T-helper 2 cell treated with Interferon-gamma antibody and Interleukin-4, amounts not matched to agents 5 μg/mL and 100 μg/mL, for 36 hours (primary cell): Measurements from ENCODE around the gene HMCN2.
"Not testable (repeated sequence)": the region's sequence is repeated elsewhere in the genome, so short reads cannot be mapped to it uniquely, and the experiment has no call there.

ENCODE experiments used
- DNase-seq: peaks from one replicate; pipeline ENCODE4 v3.0.0; 2021; ENCODE audit warnings: low spot score
- H3K27ac Mint-ChIP-seq: one replicate; pipeline ENCODE4 v1.8.0; 2021; ENCODE audit warnings: mild to moderate bottlenecking, mixed read lengths
- H3K27me3 Mint-ChIP-seq: one replicate; pipeline ENCODE4 v1.8.0; 2021; ENCODE audit warnings: low read depth, mixed read lengths
- H3K36me3 Mint-ChIP-seq: one replicate; pipeline ENCODE4 v1.8.0; 2021; ENCODE audit warnings: low read depth, mixed read lengths
- H3K4me1 Mint-ChIP-seq: one replicate; pipeline ENCODE4 v1.8.0; 2021; ENCODE audit warnings: low read depth, mixed read lengths
- H3K4me3 Mint-ChIP-seq: one replicate; pipeline ENCODE4 v1.8.0; 2022; ENCODE audit warnings: mild to moderate bottlenecking, moderate library complexity, mixed read lengths
- H3K9me3 Mint-ChIP-seq: one replicate; pipeline ENCODE4 v1.8.0; 2021; ENCODE audit warnings: mixed read lengths

HMCN2 gene

DNA sequence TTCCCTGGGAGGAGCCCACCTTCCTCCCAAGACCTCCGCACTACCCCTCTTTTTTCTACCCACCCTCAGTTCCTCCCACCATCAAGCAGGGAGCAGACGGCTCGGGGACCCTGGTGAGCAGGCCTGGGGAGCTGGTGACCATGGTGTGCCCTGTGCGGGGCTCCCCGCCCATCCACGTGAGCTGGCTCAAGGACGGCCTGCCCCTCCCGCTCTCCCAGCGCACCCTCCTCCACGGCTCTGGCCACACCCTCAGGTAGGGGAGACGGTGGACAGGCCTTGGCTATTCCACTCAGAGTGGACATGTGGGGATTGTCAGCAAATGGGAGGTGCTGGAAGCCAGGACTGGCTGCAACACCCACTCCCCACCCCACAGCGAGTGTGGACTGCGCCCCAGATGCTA, 126.3 kb downstream of the HMCN2 start:
- H3K27ac Mint-ChIP-seq = no peak overlapping the region
- no peak overlapping the region for H3K4me3 Mint-ChIP-seq
- no peaks in the 10 kb centered on the region for H3K4me1 Mint-ChIP-seq
- no peak for DNase-seq
- H3K9me3 Mint-ChIP-seq = no peaks in the 10 kb centered on the region
- H3K27me3 Mint-ChIP-seq = no peaks in the 10 kb centered on the region
- H3K36me3 Mint-ChIP-seq = no peaks in the 10 kb centered on the region

DNA sequence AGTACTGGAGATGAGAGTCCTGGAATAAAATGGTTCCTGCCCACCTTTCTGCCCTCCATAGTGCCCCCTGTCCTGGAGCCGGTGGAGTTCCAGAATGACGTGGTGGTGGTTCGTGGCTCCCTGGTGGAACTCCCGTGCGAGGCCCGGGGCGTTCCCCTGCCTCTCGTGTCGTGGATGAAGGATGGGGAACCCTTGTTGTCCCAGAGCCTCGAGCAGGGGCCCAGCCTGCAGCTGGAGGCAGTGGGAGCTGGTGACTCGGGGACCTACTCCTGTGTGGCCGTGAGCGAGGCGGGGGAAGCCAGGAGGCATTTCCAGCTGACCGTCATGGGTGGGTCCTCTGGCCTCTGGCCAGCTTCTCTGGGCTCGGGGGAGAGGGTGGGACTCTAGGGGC, 128.1 kb downstream of the HMCN2 start:
- H3K4me3 Mint-ChIP-seq = no peak overlapping the region
- no peaks in the 10 kb centered on the region for H3K9me3 Mint-ChIP-seq
- no peak overlapping the region for H3K27ac Mint-ChIP-seq
- H3K36me3 Mint-ChIP-seq = no peaks in the 10 kb centered on the region
- no peaks in the 10 kb centered on the region for H3K27me3 Mint-ChIP-seq
- no peaks in the 10 kb centered on the region for H3K4me1 Mint-ChIP-seq
- no peak for DNase-seq

- H3K27me3 Mint-ChIP-seq = no peaks in the 10 kb centered on the region
- no peaks in the 10 kb centered on the region for H3K36me3 Mint-ChIP-seq
- no peak overlapping the region for H3K27ac Mint-ChIP-seq
- no peaks in the 10 kb centered on the region for H3K4me1 Mint-ChIP-seq
- no peaks in the 10 kb centered on the region for H3K9me3 Mint-ChIP-seq
- no peak overlapping the region for H3K4me3 Mint-ChIP-seq
- DNase-seq = no peak
Observed at GRCh38 chr9:130394320-130394719, 128.8 kb downstream of the HMCN2 start.

- no peaks in the 10 kb centered on the region for H3K9me3 Mint-ChIP-seq
- DNase-seq = no peak
- no peaks in the 10 kb centered on the region for H3K4me1 Mint-ChIP-seq
- no peak overlapping the region for H3K27ac Mint-ChIP-seq
- H3K4me3 Mint-ChIP-seq = no peak overlapping the region
- H3K27me3 Mint-ChIP-seq = no peaks in the 10 kb centered on the region
- H3K36me3 Mint-ChIP-seq = no peaks in the 10 kb centered on the region
Observed at GRCh38 chr9:130394814-130395470, 129.4 kb downstream of the HMCN2 start.

- no peaks in the 10 kb centered on the region for H3K36me3 Mint-ChIP-seq
- DNase-seq = no peak
- H3K4me1 Mint-ChIP-seq = no peaks in the 10 kb centered on the region
- no peaks in the 10 kb centered on the region for H3K27me3 Mint-ChIP-seq
- H3K27ac Mint-ChIP-seq = no peak overlapping the region
- H3K9me3 Mint-ChIP-seq = no peaks in the 10 kb centered on the region
- no peak overlapping the region for H3K4me3 Mint-ChIP-seq
Observed at GRCh38 chr9:130395810-130396435, 130.4 kb downstream of the HMCN2 start.

DNA sequence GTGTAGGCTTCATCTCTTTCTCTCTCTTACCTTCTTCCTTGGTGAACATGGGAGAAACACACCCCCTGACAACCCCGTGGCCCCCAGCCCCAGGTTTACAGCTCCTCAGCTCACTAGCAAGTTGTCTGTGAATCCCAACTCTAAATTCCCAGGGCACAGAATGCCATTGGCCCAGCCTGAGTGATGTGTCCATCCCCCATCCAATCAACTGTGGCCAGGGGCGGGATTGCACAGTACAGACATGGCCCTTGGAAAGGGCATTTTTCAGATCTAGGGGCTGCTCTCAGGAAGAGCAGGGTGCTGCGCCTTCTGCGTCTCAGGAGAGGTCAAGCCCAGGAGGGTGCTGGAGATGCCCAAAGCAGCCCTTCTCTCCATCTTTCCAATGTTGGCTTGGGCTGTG, 131.0 kb downstream of the HMCN2 start:
- no peak overlapping the region for H3K4me3 Mint-ChIP-seq
- H3K27ac Mint-ChIP-seq = no peak overlapping the region
- H3K36me3 Mint-ChIP-seq = no peaks in the 10 kb centered on the region
- no peaks in the 10 kb centered on the region for H3K9me3 Mint-ChIP-seq
- no peaks in the 10 kb centered on the region for H3K27me3 Mint-ChIP-seq
- H3K4me1 Mint-ChIP-seq = no peaks in the 10 kb centered on the region
- no peak for DNase-seq

DNA sequence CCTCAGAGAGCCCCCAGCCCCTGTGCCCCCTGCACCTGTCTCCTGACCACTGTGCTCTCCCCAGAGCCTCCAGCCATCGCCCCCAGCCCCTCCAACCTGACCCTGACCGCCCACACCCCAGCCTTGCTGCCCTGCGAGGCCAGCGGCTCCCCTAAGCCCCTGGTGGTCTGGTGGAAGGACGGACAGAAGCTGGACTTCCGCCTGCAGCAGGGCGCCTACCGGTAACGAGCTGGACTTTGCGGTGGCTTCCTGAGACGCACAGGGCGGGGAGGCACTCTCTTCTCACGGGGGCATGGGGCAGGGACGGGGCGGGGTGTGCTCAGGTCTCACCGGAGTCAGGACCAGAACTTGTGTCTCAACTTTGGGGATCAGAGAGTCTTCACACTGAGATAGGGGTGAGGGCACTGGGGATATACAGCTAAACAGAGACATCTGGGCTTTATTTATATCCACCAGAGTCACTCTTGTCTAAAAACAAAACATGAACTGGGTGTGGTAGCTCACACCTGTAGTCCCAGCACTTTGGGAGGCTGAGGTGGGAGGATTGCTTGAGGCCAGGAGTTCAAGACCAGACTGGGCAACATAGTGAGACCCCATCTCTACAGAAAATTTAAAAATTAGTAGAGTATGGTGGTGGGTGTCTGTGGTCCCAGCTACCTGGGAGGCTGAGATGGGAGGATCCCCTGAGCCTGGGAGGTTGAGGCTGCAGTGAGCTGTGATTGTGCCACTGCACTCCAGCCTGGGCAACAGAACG, 133.1 kb downstream of the HMCN2 start:
- Mint-ChIP-seq H3K27ac (no peak overlapping the region), H3K9me3 (no peaks in the 10 kb centered on the region), H3K27me3 (no peaks in the 10 kb centered on the region), H3K4me1 (no peaks in the 10 kb centered on the region), H3K36me3 (no peaks in the 10 kb centered on the region), H3K4me3 (no peak overlapping the region)
- DNase-seq = no peak

DNA sequence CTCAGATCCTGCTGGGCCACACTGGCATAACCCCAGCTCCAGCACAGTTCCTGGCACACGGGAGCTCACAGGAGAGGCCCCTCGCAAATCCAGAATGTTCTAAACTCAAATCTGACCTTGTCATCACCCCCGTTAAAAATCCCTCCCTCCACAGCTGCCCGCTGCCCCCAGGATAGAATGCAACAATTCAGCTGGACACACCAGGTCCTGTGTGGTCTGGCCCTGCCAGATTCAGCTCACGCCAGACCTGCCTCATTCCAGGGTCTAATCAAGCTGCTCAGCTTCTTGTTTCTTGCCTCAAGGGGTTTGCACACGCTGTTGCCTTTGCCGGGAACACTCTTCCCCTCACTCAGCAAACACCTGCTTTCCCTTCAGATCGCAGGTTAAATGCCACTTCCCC, 134.2 kb downstream of the HMCN2 start:
- no peaks in the 10 kb centered on the region for H3K36me3 Mint-ChIP-seq
- DNase-seq = no peak
- H3K4me1 Mint-ChIP-seq = no peaks in the 10 kb centered on the region
- no peaks in the 10 kb centered on the region for H3K9me3 Mint-ChIP-seq
- no peak overlapping the region for H3K4me3 Mint-ChIP-seq
- H3K27me3 Mint-ChIP-seq = no peaks in the 10 kb centered on the region
- H3K27ac Mint-ChIP-seq = no peak overlapping the region

DNA sequence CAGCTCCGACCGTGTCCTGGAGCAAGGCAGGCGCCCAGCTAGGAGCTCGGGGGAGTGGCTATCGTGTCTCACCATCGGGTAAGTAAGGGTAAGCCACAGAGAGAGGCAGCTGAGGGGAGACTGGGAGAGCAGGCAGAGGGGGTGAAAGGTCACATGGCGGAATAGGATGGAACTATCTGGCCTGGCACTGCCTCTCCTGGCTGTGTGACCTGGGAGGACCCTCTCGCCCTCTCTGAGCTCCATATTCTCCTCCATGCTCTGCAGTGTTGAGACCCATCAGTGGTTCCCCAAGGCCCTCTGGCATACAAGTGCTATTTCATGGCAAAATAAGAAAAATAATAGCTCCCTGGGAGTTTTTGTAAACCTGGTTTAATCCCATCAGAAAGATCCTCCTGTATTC, 135.3 kb downstream of the HMCN2 start:
- H3K4me3 Mint-ChIP-seq = no peak overlapping the region
- H3K27ac Mint-ChIP-seq = no peak overlapping the region

DNA sequence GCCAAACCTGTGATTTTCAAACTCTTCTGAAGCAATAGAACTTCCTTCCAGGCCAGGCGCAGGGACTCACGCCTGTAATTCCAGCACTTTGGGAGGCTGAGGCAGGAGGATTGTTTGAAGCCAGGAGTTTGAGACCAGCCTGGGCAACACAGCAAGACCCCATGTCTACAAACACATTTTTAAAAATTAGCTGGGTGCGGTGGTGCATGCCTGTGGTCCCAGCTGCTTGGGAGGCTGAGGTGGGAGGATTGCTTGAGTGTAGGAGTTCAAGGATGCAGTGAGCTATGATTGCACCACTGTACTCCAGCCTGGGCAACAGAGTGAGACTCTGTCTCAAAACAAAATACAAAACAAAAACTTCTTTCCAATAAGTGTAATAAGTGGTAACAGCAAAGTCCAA, 136.2 kb downstream of the HMCN2 start:
- H3K4me1 Mint-ChIP-seq, H3K4me3 Mint-ChIP-seq, H3K36me3 Mint-ChIP-seq, H3K9me3 Mint-ChIP-seq, H3K27ac Mint-ChIP-seq, H3K27me3 Mint-ChIP-seq, DNase-seq: not testable (repeated sequence)

More for the DNA sequence above, 135.3 kb downstream of the HMCN2 start:
- Mint-ChIP-seq H3K9me3 (no peaks in the 10 kb centered on the region), H3K4me1 (no peaks in the 10 kb centered on the region), H3K27me3 (no peaks in the 10 kb centered on the region), H3K36me3 (no peaks in the 10 kb centered on the region)
- DNase-seq = no peak

- H3K27ac Mint-ChIP-seq = no peak overlapping the region
- no peaks in the 10 kb centered on the region for H3K9me3 Mint-ChIP-seq
- H3K4me1 Mint-ChIP-seq = no peaks in the 10 kb centered on the region
- H3K4me3 Mint-ChIP-seq = no peak overlapping the region
- no peaks in the 10 kb centered on the region for H3K27me3 Mint-ChIP-seq
- H3K36me3 Mint-ChIP-seq = no peaks in the 10 kb centered on the region
- DNase-seq = no peak
Observed at GRCh38 chr9:130402243-130402642, 136.7 kb downstream of the HMCN2 start.

DNA sequence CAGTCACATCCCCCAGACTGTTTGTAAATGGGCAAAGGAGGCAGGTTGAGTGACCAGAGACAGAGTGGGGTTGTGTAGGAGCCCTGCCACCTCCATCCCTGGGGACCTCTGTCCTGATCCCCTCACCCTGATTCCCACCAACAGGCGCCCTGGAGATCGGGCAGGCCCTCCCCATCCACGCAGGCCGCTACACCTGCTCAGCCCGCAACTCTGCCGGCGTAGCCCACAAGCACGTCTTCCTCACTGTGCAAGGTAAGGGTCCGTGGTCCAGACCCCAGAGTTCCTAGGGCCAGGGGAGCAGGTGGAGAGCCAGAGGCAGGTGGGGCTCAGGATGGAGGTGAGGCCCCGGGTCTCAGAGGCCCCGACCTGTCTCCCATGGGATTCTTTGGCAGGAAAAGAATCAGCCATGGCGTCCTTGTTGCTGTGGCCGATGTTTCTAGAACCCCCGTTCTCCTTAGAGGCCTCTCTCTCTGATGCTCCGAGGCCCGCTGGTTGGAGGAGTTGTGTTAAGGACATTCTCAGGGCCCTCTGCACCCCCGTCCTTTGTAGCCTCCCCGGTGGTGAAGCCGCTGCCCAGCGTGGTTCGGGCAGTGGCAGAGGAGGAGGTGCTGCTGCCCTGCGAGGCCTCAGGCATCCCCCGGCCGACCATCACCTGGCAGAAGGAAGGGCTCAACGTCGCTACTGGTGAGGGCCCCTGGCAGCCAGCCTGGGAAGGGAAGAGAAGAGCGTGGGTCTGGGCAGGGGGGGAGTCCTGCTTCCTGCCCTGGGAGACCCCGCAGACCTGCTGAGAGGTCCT, 137.3 kb downstream of the HMCN2 start:
- Mint-ChIP-seq H3K36me3 (no peaks in the 10 kb centered on the region), H3K27ac (no peak overlapping the region), H3K4me3 (no peak overlapping the region), H3K9me3 (no peaks in the 10 kb centered on the region), H3K4me1 (no peaks in the 10 kb centered on the region), H3K27me3 (no peaks in the 10 kb centered on the region)
- no peak for DNase-seq

DNA sequence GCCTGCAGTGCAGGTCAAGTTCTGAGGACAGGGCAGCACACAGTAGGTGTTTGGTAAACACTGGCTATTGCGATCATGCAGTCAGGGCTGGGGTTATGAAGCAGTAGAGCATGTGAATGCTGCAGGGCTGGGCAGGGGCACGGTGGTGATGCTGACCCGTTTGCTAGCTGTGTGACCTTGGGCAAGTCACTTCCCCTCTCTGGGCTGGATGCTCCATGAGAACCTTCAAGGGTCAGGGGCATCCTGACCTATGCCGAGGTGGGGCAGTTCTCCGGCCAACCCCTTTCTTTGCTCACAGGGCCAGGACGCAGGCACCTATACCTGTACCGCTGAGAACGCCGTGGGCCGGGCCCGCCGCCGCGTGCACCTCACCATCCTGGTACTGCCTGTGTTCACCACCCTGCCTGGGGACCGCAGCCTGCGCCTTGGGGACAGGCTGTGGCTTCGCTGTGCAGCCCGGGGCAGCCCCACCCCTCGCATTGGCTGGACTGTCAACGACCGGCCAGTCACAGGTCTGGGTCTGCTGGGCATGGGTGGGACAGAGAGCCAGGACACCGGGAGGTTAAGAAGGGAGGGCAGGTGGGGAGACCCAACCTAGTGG, 140.2 kb downstream of the HMCN2 start:
- Mint-ChIP-seq H3K27me3 (no peaks in the 10 kb centered on the region), H3K4me3 (no peak overlapping the region), H3K9me3 (no peaks in the 10 kb centered on the region), H3K4me1 (no peaks in the 10 kb centered on the region), H3K27ac (no peak overlapping the region), H3K36me3 (no peaks in the 10 kb centered on the region)
- no peak for DNase-seq
